ENCODE measurements around the gene SLC15A1.

- TF ChIP-seq YY1 (IDR thresholded peaks at IDR 0.05; ENCODE audit: insufficient read depth, insufficient read length) (no peak), ZNF274 (IDR thresholded peaks at IDR 0.05; ENCODE audit: low read depth, low read length) (no peak)
Observed at GRCh38 chr13:98721825-98722510, 30.5 kb downstream of the SLC15A1 start.

Data from NT2/D1 (cell line).